Measurements from ENCODE around the gene STC2.

The STC2 gene

DNA sequence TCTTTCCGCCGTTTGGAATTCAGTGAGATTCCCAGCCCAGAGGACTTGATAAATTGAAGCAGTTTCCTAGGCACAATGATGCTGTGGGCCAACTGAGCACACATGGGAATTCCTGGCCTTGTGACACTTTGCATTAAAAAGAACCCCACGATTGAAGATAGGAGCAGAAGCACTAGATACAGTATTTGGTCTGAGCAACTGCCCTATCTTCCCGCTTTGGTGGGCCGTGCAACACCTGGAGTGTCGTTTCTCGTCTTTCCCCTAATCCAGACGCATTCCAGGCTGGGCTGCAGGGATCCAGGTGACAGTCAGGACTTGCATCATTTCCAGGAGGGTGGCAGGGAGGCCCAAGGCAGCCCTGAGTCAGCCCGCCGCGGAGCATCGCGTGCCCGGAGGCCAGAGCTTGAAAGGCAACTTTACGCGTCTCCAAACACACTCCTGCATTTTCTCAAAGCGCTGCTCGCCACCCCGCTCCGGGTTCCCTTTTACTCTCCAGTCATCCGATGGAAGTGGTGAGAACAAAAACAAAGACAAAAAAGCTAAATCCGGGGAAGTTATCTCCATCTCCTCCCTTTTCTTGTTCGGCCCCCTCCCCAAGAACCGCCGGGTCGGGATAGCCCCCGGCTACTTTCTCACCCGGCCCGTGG lies 753 bp upstream of the STC2 start:
- DNase-seq = no peak

DNA sequence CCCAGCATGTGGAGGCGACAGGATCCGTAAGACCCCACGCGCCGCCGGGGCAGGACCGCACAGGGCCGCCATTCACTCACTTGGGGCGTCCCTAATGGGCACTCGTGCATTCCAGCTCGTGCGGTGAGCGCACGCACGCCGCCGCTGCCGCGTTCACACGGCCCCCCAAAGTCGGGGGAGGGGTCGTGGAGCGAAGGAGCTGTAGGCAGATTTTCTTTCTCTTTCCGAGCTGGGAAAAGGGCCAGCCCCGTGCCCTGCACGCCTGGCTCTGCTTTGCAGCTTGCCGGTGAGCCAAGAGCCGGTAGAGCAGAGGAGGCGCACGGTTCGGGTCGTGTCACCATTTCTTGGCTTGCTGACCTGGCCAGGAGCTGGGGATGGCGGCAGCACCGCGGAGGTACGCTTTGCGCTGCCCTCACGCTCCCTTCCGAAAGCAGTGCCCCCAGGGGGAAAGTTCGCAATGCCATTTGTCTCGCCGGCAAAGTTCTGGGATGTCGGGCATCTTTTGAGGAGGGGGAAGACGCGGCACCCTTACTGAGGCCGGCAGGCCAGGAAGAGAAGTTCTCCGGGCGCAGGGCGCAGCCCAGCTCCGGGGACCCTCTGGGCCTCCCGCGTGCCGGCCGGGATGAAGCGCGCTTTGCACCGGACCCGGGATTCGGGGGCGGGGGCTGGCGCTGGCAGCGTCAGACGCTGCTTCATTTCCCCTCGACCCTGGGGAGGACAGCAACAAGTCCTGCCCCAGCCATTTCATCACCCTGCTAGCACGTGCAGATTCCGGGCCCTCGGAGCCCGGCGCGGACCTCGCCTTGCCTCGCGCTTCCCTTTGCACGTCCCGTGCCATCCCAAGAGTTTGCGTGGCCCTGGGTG lies 898 bp downstream of the STC2 start:
- DNase-seq = no peak

- no peak for DNase-seq
Measured at GRCh38 chr5:173326501-173326960, 1.7 kb downstream of the STC2 start.

DNA sequence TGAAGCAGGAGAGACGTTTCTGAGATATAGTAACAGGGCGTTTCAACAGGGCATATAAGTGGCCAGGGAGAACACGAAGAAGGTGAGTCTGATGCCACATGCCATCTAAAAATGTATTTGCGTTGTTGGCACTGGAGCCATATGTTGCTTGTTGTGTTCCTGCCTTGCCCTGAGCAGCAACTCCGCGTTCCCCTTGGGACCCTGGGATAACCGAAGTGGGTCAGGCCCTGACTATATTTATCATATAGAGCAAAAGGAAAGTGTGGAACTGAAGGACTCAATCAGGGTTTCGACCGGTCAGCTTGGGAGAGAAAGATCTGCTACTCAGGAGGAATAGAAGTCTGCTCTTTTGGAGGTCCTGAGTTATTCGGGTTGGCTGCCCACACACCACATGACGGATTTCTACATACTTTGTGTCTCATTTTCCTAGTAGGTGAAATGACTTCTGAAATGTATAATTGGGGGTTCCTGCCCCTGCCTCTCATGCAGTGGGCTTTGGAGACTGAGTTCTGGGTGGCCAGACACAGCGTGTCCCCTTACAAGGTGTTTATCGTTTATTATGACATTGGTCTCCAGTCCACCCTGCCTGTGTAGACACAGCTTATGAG lies 3.0 kb downstream of the STC2 start:
- DNase-seq = no peak

DNA sequence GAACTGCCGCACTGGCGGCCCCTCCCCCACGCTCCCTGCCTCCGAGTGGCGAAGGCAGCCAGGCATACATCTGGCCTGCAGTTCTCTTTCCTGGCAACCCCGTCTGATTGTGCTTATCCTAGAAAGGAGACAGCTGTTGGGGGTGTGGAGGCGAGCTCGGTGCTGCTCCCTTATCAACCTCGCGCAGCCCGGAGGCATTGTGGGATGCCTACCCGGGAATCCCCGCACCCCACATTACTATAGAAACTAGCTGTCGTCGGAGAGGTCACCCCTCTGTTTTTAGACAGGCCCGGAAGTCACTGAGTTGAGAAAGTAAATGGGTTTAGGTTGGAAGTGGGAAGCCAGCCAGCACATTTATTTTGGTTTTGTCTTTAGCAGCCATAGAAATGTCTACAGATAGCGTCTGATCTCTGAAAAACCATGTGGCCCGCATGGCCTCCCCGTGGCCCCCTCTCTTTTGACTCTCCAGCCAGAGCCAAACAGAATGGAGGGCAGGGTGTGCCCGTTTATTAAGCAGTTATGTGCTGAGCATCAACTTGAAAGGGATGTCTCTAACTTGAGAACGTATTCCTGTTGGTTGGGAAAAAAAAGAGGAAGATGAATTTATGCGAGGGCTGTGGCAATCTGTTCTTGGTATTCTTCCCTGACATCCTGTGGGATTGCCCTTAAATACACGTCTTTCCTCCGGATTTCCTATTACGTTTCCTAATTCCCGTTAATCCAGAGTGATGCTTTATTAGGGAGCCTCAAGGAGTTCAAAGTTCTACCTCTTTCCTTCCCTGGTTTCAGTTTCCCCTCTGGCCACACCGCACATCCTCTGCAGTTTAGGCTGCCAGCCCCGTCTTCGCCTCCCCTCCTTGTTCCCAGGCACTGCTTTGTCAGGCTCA lies 3.9 kb downstream of the STC2 start:
- DNase-seq = no peak

- no peak for DNase-seq
Measured at GRCh38 chr5:173323799-173324114, 4.5 kb downstream of the STC2 start.

DNA sequence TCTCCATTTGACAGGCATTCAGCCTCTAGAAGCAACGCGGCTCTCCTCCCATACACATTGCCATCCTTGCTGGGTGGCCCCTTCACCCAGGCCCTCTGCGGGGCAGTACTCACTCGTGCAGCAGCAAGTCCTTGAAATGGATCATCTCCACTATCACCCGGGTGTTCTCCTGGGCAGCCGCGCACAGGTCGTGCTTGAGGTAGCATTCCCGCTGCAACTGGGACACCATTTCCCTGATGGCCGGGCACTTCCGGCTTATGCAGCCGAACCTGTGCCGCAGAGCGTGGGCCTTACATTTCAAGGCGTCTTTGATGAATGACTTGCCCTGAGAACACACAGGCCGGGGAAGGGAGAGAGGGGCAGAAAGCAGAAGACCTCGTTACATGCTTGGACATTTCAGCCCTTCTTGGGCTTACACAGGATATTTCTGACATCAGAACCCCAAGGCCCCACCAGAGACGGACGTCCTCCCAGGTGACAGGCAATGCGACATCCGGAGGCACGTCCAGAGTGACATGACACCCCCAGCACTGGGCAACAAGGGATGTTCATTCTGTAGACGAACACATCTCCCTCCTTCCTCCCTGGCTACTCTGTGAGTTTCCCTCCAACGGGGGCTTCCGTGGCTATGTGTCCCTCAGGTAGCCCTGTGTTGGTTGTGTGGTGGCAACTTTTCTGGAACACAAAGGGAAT lies 5.0 kb downstream of the STC2 start:
- no peak for DNase-seq

DNA sequence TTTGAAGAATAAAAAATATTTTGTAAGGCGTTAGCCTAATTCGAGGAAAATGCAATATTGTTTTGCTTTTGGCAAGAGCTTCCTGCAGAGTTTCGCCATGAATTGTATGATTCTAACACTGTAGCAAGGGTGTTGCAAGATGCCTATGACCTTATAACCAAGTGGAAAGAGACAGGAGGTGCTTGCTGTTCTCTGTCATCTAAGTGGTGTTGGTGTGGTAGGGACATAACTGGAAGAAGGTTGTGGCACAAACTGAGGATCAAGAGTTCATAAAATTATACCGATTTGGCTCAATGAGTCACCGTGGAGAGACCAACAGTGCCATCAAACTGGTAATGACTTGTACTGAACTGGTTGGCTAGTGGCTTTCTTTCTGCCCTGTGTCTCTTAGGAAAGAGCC lies 6.3 kb downstream of the STC2 start:
- DNase-seq = no peak

DNA sequence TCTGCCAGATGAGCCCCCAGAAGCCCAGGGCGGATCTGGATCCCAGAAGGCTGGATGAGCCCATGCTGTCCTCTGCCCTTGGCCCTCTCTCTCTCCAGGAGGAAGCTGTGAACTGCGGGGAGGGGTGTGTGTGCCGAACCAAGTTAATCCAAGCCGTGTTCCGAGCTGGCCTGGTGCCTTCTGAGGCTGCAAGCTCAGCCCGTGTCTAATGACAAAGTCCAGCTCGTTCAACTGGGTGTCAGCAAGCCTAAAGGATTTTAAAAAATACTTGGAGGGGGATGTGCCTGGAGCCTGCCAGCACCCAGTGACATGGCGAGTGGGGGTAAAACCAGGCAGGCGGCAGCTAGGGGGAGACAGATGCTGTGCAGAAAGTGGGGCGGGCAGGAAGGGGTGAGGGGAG lies 8.0 kb downstream of the STC2 start:
- DNase-seq = no peak

DNA sequence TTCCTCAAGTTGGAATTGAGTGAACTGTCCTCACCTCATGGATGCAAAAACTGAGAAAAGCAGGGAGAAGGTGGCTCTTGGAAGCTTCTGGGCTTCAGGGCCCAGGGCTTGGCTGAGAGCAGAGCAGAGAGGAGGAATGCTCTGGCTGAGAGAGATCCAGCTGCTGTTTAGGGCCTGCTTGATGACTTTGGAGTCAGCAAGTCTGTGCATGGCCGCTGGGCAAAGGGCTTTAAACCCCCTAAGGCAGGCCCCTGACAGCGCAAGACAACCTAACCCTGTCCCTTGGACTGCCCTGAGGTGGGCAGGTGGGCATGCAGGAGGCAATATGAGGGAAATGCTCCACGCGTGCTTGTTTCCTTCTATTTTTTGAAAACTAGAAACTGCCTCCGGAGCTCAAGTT lies 8.6 kb downstream of the STC2 start:
- no peak for DNase-seq

GRCh38 chr5:173318881-173319620 lies 9.2 kb downstream of the STC2 start:
- no peak for DNase-seq

- no peak for DNase-seq
Measured at GRCh38 chr5:173318330-173318729, 9.9 kb downstream of the STC2 start.

- DNase-seq = no peak
Measured at GRCh38 chr5:173317852-173318251, 10.4 kb downstream of the STC2 start.

DNA sequence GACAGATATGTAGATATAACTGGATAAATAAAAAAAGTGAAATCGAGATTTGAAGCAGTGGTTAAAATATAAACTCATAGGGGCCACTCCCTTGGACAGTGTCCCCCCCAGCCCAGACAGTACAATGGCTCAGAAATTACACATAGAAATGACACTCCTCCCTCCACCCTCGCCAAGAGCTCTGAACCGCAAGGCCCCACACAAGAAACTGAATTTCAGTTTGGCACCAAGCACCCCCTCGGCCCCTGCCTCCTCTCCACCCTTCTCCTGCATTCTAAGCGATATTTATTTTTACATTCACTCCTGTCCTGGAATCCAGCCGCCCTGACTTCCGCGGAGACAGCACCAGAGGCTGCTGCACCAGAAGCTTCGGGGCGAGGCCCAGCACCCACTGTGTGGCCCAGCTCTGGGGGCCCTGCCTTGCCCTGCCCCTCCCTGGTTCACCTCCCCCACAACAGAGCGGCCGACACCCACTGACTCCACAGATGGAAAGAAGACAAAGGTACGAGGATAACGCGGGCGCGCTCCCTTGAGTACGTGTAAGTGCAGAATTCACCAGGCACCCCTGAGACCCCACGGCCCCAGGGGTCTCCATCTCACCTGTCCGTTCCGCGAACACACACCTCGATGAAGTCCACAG lies 11.0 kb downstream of the STC2 start:
- DNase-seq = no peak

DNA sequence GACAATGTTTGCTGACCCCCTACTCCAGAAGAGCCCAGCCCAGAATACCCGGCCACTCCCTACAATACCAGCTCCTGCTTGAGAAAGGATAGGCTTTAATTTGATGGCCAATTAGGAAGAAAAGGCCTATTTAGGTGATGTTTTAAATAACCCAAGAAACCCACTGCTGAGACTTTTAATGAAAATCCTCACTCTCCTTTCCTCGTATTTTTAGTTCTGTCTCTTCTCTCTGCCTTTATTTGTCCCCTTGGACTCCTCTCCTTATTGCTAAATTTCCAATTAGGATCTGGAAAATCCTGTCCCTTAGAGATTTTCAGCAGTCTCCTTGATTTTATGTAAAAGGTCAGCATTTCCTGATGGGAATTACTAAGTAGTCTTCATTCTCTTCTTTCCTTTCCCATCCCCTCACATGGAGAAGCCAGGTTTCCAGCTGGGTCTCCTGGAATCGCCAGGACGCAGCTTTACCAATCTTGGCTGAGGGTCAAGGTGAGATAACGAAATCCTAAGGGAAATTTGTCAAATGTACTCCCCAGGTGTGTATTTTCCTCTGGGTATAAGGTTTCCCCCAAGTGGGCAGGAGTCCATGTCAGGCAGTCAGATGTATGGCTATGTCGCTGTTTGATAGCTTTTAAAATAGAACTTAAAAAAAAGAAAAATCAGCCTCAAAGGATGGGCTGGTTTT lies 11.7 kb downstream of the STC2 start:
- DNase-seq = no peak

GRCh38 chr5:173315495-173316338 lies 12.5 kb downstream of the STC2 start:
- no peak for DNase-seq

DNA sequence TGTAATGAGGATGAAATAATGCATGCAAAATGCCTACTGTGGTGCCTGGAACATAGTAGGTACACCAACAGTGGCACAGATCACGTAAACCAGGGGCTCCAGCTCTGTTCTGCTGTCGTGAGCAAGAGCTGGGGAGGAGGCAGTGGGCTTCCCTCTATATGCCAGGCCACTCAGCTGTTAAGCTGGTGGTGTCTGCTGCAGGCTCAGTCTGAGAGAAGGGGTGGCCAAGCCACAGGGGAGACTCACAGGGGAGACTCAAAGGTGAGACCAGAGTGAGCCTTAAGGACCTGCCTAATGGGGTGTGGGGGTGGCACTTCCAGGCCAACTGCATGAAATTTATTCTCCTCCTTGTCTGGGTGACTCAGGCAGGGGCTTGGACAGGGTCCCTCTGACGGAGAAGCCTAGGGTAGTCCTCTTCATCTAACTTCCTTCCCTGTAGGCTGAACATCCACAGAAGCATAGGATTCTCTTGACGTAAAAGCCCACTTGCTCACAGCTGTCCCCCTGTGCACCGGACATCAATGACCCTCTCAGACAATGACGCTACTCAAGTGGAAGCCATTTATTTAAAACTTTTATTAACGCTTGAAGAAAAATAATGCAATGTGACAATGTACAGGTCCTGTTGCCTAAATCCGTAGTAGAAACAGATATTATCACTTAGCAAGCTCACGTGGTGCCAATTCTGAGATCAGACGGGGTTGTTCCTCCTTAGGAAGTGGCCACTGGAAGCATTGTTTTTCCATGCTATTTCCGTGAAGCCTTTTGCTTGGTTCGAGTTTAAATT lies 13.9 kb downstream of the STC2 start:
- no peak for DNase-seq

DNA sequence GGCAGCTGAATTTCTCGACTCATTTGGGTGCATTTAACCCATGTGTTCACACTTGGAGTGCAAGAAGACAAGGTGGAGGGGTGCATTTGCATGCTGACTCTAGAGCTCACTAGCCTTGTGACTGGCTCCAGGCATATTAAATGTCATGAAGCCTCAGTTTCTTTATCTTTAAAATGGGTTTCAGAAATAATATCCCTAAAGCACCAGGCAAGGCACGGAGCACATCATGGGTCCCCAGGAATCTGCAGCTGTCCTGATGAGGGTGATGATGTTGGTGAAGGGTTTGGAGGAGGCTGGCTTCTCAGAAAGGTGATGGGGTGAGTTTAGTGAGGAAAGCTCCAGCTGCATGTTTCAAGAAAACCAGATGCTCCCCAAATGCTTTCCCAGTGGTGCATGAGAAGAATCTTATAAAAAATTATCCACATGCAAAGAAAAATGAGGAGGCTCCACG lies 14.8 kb downstream of the STC2 start:
- no peak for DNase-seq

- no peak for DNase-seq
Measured at GRCh38 chr5:173312821-173313220, 15.4 kb downstream of the STC2 start.

All from bone marrow (tissue), 2 donors.